Dendritic cell treated with granulocyte-macrophage colony-stimulating factor and Interleukin-4, amounts not matched to agents 40 ng/mL and 50 ng/mL, for 4 days (primary cell): ENCODE measurements around the gene SYNGR3.

ENCODE experiments used
- H3K27ac Mint-ChIP-seq: one replicate; pipeline ENCODE4 v1.8.0; 2022; ENCODE audit warnings: mild to moderate bottlenecking, mixed read lengths
- H3K27me3 Mint-ChIP-seq: one replicate; pipeline ENCODE4 v1.8.0; 2022; ENCODE audit warnings: mild to moderate bottlenecking, mixed read lengths
- H3K36me3 Mint-ChIP-seq: one replicate; pipeline ENCODE4 v1.8.0; 2022; ENCODE audit warnings: low read depth, mixed read lengths
- H3K4me1 Mint-ChIP-seq: one replicate; pipeline ENCODE4 v1.8.0; 2022; ENCODE audit warnings: low read depth, mixed read lengths
- H3K4me3 Mint-ChIP-seq: one replicate; pipeline ENCODE4 v1.8.0; 2022; ENCODE audit warnings: mild to moderate bottlenecking, moderate library complexity, mixed read lengths
- H3K9me3 Mint-ChIP-seq: one replicate; pipeline ENCODE4 v1.8.0; 2022; ENCODE audit warnings: mixed read lengths
- intact Hi-C: fragments of 100-400 bp; cut with micrococcal nuclease; formaldehyde crosslinking; loops from one replicate; pipeline ENCODE4 v1.15.0; 2022

The SYNGR3 gene

DNA sequence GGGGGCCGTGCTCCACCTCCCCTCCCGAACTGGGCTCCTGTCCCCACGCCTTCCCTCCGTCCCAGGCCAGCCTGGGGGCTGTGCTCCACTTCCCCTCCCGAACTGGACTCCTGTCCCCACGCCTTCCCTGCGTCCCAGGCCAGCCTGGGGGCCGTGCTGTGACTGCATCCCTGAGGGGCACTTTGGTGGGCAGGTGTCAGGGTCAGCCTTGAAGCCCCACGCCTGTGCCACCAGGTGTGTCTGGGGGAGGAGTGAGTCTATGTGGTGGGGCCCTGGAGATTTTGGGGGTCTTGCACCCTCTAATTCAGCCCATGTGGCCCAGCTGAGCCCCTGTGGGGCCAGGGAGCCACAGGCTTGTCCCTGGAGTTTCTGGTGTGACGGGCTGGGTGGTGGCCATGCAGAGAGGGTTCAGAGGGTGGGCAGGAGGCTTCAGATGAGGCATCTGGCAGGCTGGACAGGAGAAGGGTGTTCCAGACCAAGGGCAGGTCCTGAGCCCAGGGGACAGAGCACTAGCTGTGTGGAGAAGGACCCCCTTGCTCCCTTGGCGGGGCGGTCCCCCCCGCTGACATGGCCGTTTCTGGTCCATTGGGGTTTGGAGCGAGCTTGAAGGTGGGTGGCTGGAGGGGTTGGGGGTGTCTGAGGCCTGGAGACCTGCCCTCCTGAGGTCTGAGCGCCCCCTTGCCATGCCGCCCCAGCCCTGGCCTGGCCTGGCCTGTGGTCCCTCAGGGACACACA is 45.1 kb downstream of the SYNGR3 start:
- H3K4me3 Mint-ChIP-seq: no peak overlapping the region

DNA sequence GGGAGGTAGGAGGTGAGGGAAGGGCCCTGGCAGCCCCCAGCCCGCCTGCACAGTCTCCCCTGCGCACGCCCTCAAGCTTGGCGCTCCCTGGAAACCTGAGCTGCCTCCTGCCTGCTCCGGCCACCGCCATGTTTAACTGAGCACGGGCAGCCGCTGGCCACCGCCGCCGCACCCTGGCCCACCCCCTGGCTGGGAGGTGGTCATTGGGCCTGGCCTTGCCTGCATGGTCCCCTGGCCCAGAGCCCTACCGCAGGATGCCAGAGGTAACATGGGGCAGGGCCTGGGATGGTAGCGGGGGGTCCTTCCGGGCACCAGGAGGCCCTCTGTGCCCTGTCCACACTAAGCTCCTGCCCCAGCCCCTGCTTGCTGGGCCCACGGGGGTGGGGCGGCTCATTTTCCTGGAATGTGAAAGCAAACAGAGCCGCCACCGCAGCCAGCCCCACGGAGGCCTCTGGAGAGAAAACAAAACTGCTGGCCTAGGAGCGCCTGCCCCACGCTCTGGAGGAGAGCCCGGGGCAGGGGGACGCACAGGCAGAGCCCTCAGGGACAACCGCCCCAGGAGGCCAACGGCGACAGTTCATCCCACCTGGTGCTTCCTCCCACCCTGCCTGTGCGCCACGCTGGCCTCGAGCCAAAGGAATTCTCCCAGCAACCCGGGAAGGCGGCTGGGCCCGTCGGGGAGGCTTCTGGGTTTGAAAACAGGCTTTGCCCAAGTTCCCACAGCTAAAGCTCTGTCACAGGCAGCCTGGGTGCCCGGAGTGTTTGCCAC is 45.8 kb downstream of the SYNGR3 start:
- Mint-ChIP-seq H3K9me3 (no peaks in the 10 kb centered on the region), H3K27ac (no peak overlapping the region), H3K4me1 (peaks cover 34% of the 10 kb centered on the region), H3K36me3 (no peaks in the 10 kb centered on the region), H3K27me3 (peaks cover 43% of the 10 kb centered on the region), H3K4me3 (no peak overlapping the region)
- intact Hi-C loops: no loop called here

More for the DNA sequence above, 45.1 kb downstream of the SYNGR3 start:
- Mint-ChIP-seq H3K9me3 (no peaks in the 10 kb centered on the region), H3K4me1 (peaks cover 34% of the 10 kb centered on the region), H3K36me3 (no peaks in the 10 kb centered on the region), H3K27me3 (peaks cover 45% of the 10 kb centered on the region), H3K27ac (no peak overlapping the region)
- intact Hi-C loops: no loop called here

DNA sequence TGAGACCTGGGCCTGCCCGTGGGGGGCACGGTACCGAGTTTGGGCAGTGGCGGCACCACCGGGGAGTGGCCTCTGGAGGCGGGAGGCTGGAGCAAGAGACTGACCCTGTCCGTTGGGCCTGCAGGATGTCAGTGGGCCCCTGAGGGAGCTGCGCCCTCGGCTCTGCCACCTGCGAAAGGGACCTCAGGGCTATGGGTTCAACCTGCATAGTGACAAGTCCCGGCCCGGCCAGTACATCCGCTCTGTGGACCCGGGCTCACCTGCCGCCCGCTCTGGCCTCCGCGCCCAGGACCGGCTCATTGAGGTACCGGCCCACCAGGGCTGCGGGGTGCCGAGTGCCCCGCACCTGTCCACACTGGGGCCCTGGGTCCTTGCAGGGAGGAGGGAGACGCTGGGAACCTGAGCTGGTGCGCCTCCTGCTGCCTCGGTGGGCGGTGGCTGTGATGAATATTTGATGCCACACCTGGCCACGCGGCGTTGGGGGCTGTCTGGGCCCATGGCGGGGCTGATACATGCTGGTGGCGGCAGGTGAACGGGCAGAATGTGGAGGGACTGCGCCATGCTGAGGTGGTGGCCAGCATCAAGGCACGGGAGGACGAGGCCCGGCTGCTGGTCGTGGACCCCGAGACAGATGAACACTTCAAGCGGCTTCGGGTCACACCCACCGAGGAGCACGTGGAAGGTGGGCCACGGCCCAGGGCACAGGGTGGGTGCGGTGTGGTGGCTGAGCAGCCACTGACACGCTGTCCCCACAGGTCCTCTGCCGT is 46.6 kb downstream of the SYNGR3 start:
- Mint-ChIP-seq H3K36me3 (no peaks in the 10 kb centered on the region), H3K27me3 (peaks cover 38% of the 10 kb centered on the region), H3K9me3 (no peaks in the 10 kb centered on the region), H3K27ac (no peak overlapping the region), H3K4me1 (peaks cover 34% of the 10 kb centered on the region), H3K4me3 (no peak overlapping the region)
- intact Hi-C loops: no loop called here

DNA sequence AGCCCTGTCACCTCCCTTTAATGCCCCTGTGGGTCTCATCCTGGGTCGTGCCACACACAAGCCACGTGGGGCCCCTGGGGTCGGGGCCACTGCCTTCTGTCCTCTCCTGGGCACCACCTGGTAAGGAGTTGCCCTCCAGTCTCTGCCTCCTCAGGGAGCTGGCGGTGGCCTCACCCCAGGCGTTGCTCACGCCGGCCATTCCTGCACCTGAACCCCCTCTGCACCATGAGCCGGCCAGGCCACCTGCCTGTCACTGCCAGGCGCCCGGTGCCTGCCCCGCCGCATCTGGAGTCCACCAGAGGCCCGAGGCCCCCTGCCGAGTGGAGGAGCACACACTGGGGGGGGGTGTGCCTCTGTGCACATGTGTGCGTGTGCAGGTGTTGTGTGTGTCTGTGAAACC is 47.3 kb downstream of the SYNGR3 start:
- intact Hi-C loops: no loop called here

DNA sequence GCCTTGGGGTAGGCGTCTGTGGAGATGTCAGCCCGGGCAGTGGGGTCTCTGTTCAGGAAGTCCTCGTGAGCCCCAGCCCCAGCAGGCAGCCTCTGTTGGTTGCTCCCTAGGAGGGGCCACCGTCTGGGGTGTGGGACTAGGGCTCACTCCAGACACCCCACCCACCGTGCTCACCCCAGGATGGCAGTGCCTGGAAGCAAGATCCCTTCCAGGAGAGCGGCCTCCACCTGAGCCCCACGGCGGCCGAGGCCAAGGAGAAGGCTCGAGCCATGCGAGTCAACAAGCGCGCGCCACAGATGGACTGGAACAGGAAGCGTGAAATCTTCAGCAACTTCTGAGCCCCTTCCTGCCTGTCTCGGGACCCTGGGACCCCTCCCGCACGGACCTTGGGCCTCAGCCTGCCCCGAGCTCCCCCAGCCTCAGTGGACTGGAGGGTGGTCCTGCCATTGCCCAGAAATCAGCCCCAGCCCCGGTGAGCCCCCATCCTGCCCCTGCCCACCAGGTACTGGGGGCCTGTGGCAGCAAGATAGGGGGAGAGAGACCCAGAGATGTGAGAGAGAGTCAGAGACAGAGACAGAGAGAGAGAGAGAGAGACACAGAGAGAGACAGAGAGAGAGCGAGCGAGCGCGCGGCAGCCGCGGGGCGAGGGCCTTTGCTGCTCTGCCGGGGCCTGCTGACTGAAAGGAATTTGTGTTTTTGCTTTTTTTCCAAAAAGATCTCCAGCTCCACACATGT is 48.0 kb downstream of the SYNGR3 start:
- Mint-ChIP-seq H3K36me3 (no peaks in the 10 kb centered on the region), H3K4me3 (no peak overlapping the region), H3K9me3 (no peaks in the 10 kb centered on the region), H3K4me1 (peaks cover 28% of the 10 kb centered on the region), H3K27ac (no peak overlapping the region), H3K27me3 (peaks cover 26% of the 10 kb centered on the region)
- intact Hi-C loops: no loop called here

More for the DNA sequence above, 47.3 kb downstream of the SYNGR3 start:
- H3K4me1 Mint-ChIP-seq: peaks cover 34% of the 10 kb centered on the region
- H3K27me3 Mint-ChIP-seq: peaks cover 33% of the 10 kb centered on the region
- no peak overlapping the region for H3K4me3 Mint-ChIP-seq
- H3K36me3 Mint-ChIP-seq: no peaks in the 10 kb centered on the region
- no peak overlapping the region for H3K27ac Mint-ChIP-seq
- H3K9me3 Mint-ChIP-seq: no peaks in the 10 kb centered on the region

DNA sequence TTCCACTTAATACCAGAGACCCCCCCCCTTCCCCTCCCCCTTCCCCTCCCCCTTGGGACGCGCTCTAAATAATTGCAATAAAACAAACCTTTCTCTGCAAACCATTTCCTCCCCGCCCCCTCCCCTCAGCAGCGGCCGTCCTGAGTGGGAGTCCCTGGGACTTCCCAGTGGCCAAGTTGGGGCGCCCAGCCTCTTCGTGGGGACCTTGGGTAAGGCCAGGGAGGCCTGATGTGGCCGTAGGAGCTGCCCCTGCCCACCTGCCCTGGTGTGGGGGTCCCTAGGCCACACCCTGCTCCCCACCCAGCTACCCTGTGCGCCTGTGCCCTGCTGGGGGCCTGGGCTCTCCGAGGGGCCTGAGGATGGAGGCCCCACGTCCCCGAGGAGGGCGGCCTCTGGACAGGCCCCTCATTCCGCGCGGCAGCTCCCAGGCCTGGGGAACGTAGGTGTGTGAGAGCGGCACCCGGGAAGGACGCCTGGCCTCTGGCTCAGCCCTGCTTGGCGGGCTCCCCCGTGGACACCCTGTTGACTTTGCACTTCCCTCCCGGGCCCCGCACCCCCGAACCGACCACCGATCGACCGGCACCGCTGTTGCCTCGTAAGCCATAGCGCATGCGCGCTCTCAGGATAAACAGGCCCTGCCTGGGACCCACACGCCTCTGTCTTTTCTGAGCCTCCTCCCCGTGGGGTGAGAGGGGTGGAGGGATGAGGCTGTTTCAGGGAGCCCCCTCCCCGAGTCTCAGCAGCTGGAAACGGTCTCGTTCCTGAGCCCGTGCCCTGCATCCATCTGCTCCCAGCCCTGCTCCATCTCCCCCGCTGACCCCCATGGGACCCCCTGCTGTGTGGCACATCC is 48.8 kb downstream of the SYNGR3 start:
- no peaks in the 10 kb centered on the region for H3K9me3 Mint-ChIP-seq
- H3K36me3 Mint-ChIP-seq: peaks cover 7% of the 10 kb centered on the region
- peaks cover 20% of the 10 kb centered on the region for H3K27me3 Mint-ChIP-seq
- H3K4me3 Mint-ChIP-seq: no peak overlapping the region
- H3K27ac Mint-ChIP-seq: no peak overlapping the region
- H3K4me1 Mint-ChIP-seq: peaks cover 28% of the 10 kb centered on the region
- intact Hi-C loops: no loop called here

DNA sequence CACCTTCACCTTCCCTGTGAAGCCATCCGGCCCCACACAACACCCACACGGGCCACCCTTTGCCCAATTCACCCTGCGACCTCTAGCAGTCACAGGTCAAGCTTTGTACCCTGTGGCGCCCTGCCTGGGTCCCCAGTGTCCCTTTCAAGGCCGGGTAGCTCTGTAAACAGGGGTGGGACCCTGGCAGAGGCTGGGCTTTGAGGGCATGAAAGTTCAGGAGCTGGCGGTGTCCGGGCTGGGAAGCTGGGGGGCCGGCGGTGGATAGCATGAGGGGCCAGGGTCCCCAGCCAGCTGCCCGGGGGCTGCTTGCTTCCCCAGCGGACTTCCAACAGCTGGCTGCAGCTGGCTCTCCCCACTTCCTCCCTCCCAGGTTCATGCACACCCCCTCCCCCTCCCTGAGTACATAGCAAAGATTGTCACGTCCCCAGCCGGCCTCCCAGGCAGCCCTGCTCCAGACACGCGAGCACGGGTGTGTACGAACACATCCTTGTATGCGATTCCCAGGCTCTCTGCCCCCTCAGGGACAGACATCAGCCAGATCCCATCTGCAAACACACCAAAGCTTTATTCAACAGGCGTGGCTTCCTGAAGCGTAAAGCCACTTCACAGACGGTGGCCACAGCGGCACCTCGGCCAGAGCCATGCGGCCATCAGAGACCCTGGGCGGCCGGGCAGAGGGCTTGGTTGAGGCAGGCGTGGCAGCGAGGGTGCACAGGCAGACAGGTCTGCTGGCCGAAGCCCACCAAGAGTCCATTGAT is 49.7 kb downstream of the SYNGR3 start:
- Mint-ChIP-seq H3K36me3 (peaks cover 7% of the 10 kb centered on the region), H3K4me3 (no peak overlapping the region)

DNA sequence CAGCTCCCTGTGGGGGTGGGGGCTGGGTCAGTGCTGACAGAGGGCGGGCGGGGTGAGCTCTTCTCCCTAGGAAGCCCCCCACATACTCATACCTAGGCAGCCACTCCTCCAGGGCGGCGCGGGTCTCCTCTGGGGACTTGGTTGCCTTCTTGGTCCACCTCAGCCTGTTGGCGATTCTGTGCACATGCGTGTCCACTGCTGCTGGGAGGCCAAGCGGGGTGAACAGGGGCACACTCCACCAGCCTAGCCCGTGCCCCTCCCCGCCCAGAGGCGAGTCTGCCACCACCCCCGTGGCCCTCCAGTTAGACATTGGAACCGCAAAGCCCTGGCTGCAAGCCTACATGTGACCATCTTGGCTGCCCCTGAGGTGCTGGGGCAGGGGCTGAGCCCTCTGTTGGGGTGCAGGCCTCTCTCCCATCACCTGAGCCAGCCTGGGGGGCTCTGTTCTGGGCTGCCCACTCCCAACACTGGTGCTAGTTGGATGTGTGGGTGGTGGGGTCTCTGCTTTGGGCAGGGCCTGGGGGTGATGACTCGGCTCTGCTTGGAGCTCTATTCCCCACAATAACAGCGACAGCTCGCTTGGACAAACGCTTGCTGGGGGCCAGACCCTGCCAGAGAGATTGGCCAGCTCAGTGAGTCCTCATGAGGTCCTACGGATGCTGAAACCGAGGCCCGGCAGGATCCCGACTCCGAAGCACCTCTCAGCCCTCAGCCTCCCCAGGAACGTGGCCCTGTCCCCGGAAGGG is 50.4 kb downstream of the SYNGR3 start:
- Mint-ChIP-seq H3K4me1 (peaks cover 38% of the 10 kb centered on the region), H3K36me3 (peaks cover 7% of the 10 kb centered on the region), H3K27me3 (peaks cover 10% of the 10 kb centered on the region), H3K27ac (no peak overlapping the region), H3K9me3 (no peaks in the 10 kb centered on the region), H3K4me3 (no peak overlapping the region)
- intact Hi-C loops: no loop called here

More for the DNA sequence above, 49.7 kb downstream of the SYNGR3 start:
- peaks cover 16% of the 10 kb centered on the region for H3K27me3 Mint-ChIP-seq
- peaks cover 32% of the 10 kb centered on the region for H3K4me1 Mint-ChIP-seq
- intact Hi-C loops: no loop called here
- no peaks in the 10 kb centered on the region for H3K9me3 Mint-ChIP-seq
- no peak overlapping the region for H3K27ac Mint-ChIP-seq

DNA sequence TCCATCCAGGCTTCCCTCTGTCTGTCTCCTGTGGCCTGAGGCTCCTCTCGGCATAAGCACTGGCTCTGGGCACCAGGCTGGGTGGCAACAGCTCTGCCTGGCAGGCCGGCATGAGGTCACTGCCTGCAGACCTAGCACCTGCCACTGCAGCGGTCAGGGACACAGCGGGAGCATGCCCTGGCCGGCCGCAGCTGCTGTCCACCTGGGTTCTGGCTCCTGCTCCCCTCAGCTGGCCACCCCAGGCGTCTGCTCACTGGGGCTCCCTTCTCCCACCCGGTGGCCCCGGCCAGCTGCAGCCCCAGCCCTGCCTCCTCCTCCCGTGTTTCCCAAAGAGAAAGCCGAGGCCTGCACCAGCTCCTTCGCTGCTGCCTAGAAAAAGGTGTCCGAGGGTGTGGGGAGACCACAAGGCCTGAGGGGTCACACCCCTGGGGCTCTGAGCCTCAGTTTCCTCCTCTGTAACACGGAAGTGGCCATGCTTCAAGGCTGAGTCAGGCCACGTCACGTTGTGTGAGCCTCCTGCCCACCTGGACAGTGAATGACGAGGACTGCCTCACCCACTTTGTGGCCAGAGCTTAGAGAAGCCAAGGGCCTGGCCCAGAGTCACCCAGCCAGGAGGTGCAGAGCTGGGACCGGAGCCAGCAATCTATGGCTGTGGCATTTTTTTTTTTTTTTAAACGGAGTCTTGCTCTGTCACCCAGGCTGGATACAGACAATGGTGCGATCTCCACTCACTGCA is 51.2 kb downstream of the SYNGR3 start:
- Mint-ChIP-seq H3K4me1 (peaks cover 38% of the 10 kb centered on the region), H3K36me3 (peaks cover 7% of the 10 kb centered on the region), H3K27me3 (peaks cover 10% of the 10 kb centered on the region), H3K27ac (no peak overlapping the region), H3K4me3 (no peak overlapping the region), H3K9me3 (no peaks in the 10 kb centered on the region)
- intact Hi-C loops: no loop called here

DNA sequence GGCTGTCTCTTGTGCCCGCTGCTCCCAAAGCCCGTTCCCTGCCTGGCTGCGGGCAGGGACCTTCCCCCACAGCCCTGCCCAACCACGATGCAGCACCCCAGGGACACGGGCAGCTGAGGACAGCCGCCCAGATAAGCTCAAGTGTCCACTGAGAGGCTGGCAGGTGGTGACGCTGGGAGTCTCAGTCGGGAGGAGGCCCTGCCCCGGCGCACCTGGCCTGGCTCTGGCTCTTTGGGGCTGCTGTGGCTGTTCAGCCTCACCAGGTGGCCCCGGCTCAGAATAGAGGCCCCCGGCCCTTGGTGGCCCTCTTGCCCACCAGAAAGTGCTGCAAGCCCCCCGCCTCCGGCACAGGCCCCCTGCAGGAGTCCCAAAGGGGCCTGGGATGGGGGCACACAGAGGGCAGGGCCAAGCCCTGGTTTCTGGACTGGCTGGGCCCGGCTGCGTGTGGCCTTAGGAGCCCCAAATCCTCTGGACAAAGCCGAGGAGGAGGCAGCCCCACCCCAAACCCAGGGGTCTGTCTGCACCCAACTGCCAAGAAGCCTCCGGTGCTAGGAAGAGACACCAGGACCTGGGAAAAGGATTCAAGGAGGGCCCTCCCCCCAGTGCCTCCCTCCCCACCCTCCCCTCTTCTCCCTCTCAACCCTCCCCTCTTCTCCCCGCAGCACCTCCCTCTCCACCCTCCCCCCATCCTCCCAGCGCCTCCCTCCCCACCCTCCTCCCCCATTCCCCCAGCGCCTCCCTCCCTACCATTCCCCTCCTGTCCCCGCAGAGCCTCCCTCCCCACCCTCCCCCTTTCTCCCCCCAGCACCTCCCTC is 52.6 kb downstream of the SYNGR3 start:
- H3K4me1 Mint-ChIP-seq: peaks cover 52% of the 10 kb centered on the region
- H3K27me3 Mint-ChIP-seq: peaks cover 6% of the 10 kb centered on the region
- H3K36me3 Mint-ChIP-seq: peaks cover 11% of the 10 kb centered on the region
- no peaks in the 10 kb centered on the region for H3K9me3 Mint-ChIP-seq
- intact Hi-C loops: no loop called here
- no peak overlapping the region for H3K4me3 Mint-ChIP-seq
- H3K27ac Mint-ChIP-seq: peak overlapping the region; percentile 58
